Smooth muscle cell (in vitro differentiated cells): Measurements from ENCODE around the gene ZNF566. TPM values are rescaled to one million over a fixed set of nuclear protein-coding genes. Genes with fewer than 3 reads are reported as not detected.

Source experiments
- DNase-seq: peaks from one replicate; lab custom pipeline; 2025; ENCODE audit not compliant: unreplicated experiment; lab: John Stamatoyannopoulos, UW
- H2AFZ ChIP-seq: fragments of 200-600 bp; sonication (generic); 2 replicates; pipeline ENCODE4 v1.6.0; 2016; ENCODE audit warnings: antibody characterized with exemption, low read depth, mild to moderate bottlenecking
- H3F3A ChIP-seq: fragments of 200-600 bp; sonication (generic); 2 replicates; pipeline ENCODE4 v1.6.0; 2017; ENCODE audit warnings: antibody characterized with exemption, low read depth
- H3K27ac ChIP-seq: fragments of 200-600 bp; sonication (generic); 2 replicates; pipeline ENCODE4 v1.5.1; 2016; ENCODE audit warnings: low read depth, mild to moderate bottlenecking
- H3K27me3 ChIP-seq: fragments of 200-600 bp; sonication (generic); 2 replicates; pipeline ENCODE4 v1.6.1; 2016; ENCODE audit warnings: low read depth, mild to moderate bottlenecking
- H3K36me3 ChIP-seq: fragments of 200-600 bp; sonication (generic); 2 replicates; pipeline ENCODE4 v1.5.1; 2016; ENCODE audit warnings: low read depth
- H3K4me1 ChIP-seq: fragments of 200-600 bp; sonication (generic); 2 replicates; pipeline ENCODE4 v1.5.1; 2016; ENCODE audit warnings: low read depth
- H3K4me2 ChIP-seq: fragments of 200-600 bp; sonication (generic); 2 replicates; pipeline ENCODE4 v1.6.0; 2016; ENCODE audit warnings: mild to moderate bottlenecking
- H3K4me3 ChIP-seq: fragments of 200-600 bp; sonication (generic); 2 replicates; pipeline ENCODE4 v1.5.1; 2016; ENCODE audit warnings: mild to moderate bottlenecking
- H3K79me2 ChIP-seq: fragments of 200-600 bp; sonication (generic); 2 replicates; pipeline ENCODE4 v1.6.0; 2016; ENCODE audit warnings: low read depth, mild to moderate bottlenecking
- H3K9ac ChIP-seq: fragments of 200-600 bp; sonication (generic); 2 replicates; pipeline ENCODE4 v1.6.0; 2016; ENCODE audit warnings: low read depth
- H3K9me3 ChIP-seq: fragments of 200-600 bp; sonication (generic); replicated peaks from 2 replicates; pipeline ENCODE4 v1.5.1; 2016; ENCODE audit warnings: low read depth
- H4K20me1 ChIP-seq: fragments of 200-600 bp; sonication (generic); 2 replicates; pipeline ENCODE4 v1.6.0; 2016; ENCODE audit warnings: low read depth
- WGBS: methylation state at CpG from one replicate; pipeline ENCODE4 v1.1.7; 2016; ENCODE audit warnings: low lambda C conversion rate; 5-methylcytosine and 5-hydroxymethylcytosine counted together
- polyA plus RNA-seq: library from polyadenylated mRNA; unstranded; fragments of >200 nt; fragmentation: Nextera tagmentation; extraction: Ambion mirVana; gene quantifications from 2 replicates; pipeline ENCODE4 v1.2.1, GENCODE V29; 2016
- total RNA-seq: library from RNA; depleted of rRNA; stranded (reverse); fragments of >200 nt; gene quantifications from 2 replicates; pipeline ENCODE4 v1.2.3, GENCODE V29; 2014
- TF ChIP-seq, protein P1 (sequence below): fragments of 200-600 bp; sonication (generic); IDR thresholded peaks from 2 replicates; pipeline ENCODE4 v1.5.1; 2017; ENCODE audit warnings: borderline replicate concordance, mild to moderate bottlenecking, antibody characterized with exemption; ENCODE audit not compliant: insufficient read depth, poor library complexity, severe bottlenecking

ZNF566 gene
- total and polyA plus RNA-seq, 2 experiments from 2014 or later = 3.5 to 6.9 TPM

DNA sequence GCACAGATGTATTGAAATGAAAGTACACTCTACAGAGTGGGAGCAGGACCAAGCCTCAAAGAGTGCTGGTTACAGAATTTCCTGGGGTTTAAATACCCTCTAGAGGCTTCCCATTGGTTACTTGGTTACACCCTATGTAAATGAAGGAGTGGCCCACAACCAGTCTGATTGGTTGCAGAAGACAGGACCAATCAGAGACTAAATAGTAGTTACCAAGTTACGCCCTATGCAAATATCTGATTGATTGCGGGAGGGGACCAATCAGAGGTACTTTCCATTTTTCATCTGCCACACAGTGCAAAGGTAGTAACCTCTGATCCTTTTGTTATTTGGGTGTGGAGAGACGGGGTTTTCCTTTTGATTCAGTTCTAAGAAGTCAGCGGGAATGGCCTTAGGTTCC lies 65.4 kb downstream of the ZNF566 start:
- no peaks in the 10 kb centered on the region for H3K4me1 ChIP-seq
- no peaks in the 10 kb centered on the region for H3K27me3 ChIP-seq
- 95% methylated on average over 4 of the region's 4 CpGs for WGBS
- no peaks in the 10 kb centered on the region for H4K20me1 ChIP-seq
- TF ChIP-seq, protein P1, sequence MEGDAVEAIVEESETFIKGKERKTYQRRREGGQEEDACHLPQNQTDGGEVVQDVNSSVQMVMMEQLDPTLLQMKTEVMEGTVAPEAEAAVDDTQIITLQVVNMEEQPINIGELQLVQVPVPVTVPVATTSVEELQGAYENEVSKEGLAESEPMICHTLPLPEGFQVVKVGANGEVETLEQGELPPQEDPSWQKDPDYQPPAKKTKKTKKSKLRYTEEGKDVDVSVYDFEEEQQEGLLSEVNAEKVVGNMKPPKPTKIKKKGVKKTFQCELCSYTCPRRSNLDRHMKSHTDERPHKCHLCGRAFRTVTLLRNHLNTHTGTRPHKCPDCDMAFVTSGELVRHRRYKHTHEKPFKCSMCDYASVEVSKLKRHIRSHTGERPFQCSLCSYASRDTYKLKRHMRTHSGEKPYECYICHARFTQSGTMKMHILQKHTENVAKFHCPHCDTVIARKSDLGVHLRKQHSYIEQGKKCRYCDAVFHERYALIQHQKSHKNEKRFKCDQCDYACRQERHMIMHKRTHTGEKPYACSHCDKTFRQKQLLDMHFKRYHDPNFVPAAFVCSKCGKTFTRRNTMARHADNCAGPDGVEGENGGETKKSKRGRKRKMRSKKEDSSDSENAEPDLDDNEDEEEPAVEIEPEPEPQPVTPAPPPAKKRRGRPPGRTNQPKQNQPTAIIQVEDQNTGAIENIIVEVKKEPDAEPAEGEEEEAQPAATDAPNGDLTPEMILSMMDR = no peak
- H2AFZ ChIP-seq = no peak overlapping the region
- H3K4me3 ChIP-seq = no peak overlapping the region
- H3K9me3 ChIP-seq = no peaks in the 10 kb centered on the region
- H3F3A ChIP-seq = no peaks in the 10 kb centered on the region
- no peak overlapping the region for H3K9ac ChIP-seq
- H3K4me2 ChIP-seq = no peak overlapping the region
- no peaks in the 10 kb centered on the region for H3K79me2 ChIP-seq
- DNase-seq = no peak
- H3K36me3 ChIP-seq = no peaks in the 10 kb centered on the region
- no peak overlapping the region for H3K27ac ChIP-seq

DNA sequence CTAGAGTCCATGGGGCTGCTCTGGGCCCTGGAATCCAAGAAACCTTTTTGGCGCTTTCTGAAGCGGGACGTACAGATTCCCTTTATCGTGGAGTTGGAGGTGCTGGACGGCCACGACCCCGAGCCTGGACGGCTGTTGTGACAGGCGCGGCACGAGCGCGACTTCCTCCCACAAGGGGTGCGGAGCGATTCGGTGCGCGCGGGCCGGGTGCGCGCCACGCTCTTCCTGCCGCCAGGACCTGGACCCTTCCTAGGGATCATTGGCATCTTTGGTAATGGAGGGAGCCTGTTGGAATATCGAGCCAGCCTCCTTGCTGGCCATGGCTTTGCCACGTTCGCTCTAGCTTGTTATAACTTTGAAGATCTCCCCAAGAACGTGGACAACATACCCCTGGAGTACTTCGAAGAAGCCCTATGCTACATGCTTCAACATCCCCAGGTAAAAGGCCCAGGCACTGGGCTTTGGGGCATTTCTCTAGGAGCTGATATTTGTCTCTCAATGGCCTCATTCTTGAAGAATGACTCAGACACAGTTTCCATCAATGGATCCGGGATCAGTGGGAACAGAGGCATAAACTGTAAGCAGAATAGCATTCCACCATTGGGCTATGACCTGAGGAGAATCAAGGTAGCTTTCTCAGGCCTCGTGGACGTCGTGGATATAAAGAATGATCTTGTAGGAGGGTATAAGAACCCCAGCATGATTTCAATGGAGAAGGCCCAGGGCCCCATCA lies 67.4 kb downstream of the ZNF566 start:
- H3F3A ChIP-seq = peaks cover 3% of the 10 kb centered on the region
- peak overlapping the region; percentile 25 for H2AFZ ChIP-seq
- peaks cover 8% of the 10 kb centered on the region for H3K4me1 ChIP-seq
- H3K27ac ChIP-seq = no peak overlapping the region
- H4K20me1 ChIP-seq = no peaks in the 10 kb centered on the region
- TF ChIP-seq, protein P1 = no peak
- H3K9ac ChIP-seq = no peak overlapping the region
- peak overlapping the region; percentile 38 for H3K4me3 ChIP-seq
- H3K4me2 ChIP-seq = peak overlapping the region; percentile 81
- H3K36me3 ChIP-seq = no peaks in the 10 kb centered on the region
- peaks cover 10% of the 10 kb centered on the region for H3K79me2 ChIP-seq
- H3K9me3 ChIP-seq = no peaks in the 10 kb centered on the region
- DNase-seq = no peak
- H3K27me3 ChIP-seq = no peaks in the 10 kb centered on the region
- WGBS = 53% methylated on average over 33 of the region's 33 CpGs

DNA sequence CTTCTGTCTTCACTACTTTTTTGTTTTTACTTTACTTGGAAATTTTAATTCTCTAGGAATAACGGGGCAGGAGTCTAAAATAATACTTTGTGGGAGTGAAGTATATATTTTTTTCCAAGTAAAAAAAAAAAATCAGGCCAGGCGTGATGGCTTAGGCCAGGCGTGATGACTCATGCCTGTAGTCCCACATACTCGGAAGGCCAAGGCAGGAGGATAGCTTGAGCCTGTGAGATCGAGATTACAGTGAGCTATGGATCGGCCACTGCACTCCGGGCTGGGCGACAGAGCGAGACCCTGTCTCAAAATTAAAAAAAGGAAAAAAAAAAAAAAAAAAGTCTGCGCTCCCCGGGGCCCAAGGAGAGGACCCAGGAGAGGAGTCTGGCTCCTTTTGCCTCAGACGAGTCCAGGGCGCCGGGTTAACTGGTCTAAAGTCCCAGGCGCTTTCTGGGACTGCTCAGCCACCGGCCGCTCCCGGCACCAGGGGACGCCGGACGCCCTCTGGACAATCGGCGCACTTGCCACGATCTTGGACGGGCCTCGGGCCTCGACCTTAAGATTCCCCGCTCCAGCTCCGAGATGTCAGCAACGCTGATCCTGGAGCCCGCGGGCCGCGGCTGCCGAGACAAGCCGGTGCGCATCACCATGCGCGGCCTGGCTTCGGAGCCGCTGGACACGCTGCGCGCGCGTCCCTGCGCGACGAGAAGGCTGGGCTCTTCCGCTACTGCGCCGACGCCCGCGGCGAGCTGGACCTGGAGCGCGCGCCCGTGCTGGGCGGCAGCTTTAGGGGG lies 68.2 kb downstream of the ZNF566 start:
- Histone ChIP-seq H3F3A (peaks cover 3% of the 10 kb centered on the region), H3K79me2 (peaks cover 12% of the 10 kb centered on the region), H3K27ac (peak overlapping the region; percentile 15), H4K20me1 (no peaks in the 10 kb centered on the region), H3K4me1 (peaks cover 8% of the 10 kb centered on the region), H3K9ac (no peak overlapping the region), H3K9me3 (no peaks in the 10 kb centered on the region), H3K4me3 (peak overlapping the region; percentile 38), H2AFZ (peak overlapping the region; percentile 25), H3K27me3 (no peaks in the 10 kb centered on the region), H3K4me2 (peak overlapping the region; percentile 81), H3K36me3 (no peaks in the 10 kb centered on the region)
- WGBS = 41% methylated on average over 61 of the region's 61 CpGs
- no peak for DNase-seq
- TF ChIP-seq, protein P1 = no peak
